ENCODE measurements around the gene DNAH6. TPM values are rescaled to one million over a fixed set of nuclear protein-coding genes. Genes with fewer than 3 reads are reported as not detected.

DNAH6 gene
- polyA plus RNA-seq, 2 of the 4 experiments (the other 2 are of a cell fraction) = 0.13 to 0.32 TPM

GRCh38 chr2:84849271-84849952, 333.1 kb downstream of the DNAH6 start:
- no peak for FAIRE-seq
- no peak overlapping the region for H3K4me2 ChIP-seq
- no peak overlapping the region for H3K4me3 ChIP-seq
- no peak for ATAC-seq
- no peak overlapping the region for H3K27ac ChIP-seq
- no peaks in the 10 kb centered on the region for H3K4me1 ChIP-seq
- H3K9me3 ChIP-seq = no peaks in the 10 kb centered on the region
- POLR2A ChIA-PET = no interaction called here
- DNase-seq (ENCODE audit: low read depth in 1 of 2, low spot score in 1 of 2) = no peak
- CTCF ChIA-PET = interaction anchor here (0.7 to 1.9 kb wide), 3 partner anchors 9 to 15 kb away, joined by 3 to 5 read pairs (median 4); no protein-coding TSS in a partner anchor
- TF ChIP-seq MAX (IDR thresholded peaks at IDR 0.05) (no peak), EHF (CRISPR knock-in tag; IDR thresholded peaks at IDR 0.05) (no peak), RAD21 (conservative IDR thresholded peaks at IDR 0.05 in 1 of 2, IDR thresholded peaks at IDR 0.05 in 1 of 2) (no peak), ESRRA (IDR thresholded peaks at IDR 0.05; ENCODE audit: borderline replicate concordance, low read length) (no peak), ELK1 (IDR thresholded peaks at IDR 0.05; ENCODE audit: low read depth, low read length) (no peak), CHD2 (IDR thresholded peaks at IDR 0.05; ENCODE audit: low read length, partially characterized antibody) (no peak), HOXB5 (CRISPR knock-in tag; IDR thresholded peaks at IDR 0.05) (no peak), EHMT2 (IDR thresholded peaks at IDR 0.05; ENCODE audit: low read depth) (no peak), JUN (IDR thresholded peaks at IDR 0.05) (no peak), FOXS1 (CRISPR knock-in tag; IDR thresholded peaks at IDR 0.05) (no peak), CTCF (IDR thresholded peaks at IDR 0.05) (no peak), HMGXB4 (CRISPR knock-in tag; IDR thresholded peaks at IDR 0.05; ENCODE audit: borderline replicate concordance) (no peak), E2F6 (IDR thresholded peaks at IDR 0.05; ENCODE audit: borderline replicate concordance, low read depth) (no peak), POLR2AphosphoS2 (conservative IDR thresholded peaks at IDR 0.05; ENCODE audit: low read length) (no peak), CBX8 (IDR thresholded peaks at IDR 0.05) (no peak)
- 49% methylated on average over 8 of the region's 8 CpGs for WGBS (ENCODE audit: missing lambda C conversion rate)

- H3K4me2 ChIP-seq = no peak overlapping the region
- ChIA-PET CTCF (interaction anchor here (0.6 to 1.4 kb wide), 3 partner anchors 14 to 32 kb away, joined by 3 read pairs; no protein-coding TSS in a partner anchor), POLR2A (no interaction called here)
- H3K4me1 ChIP-seq = no peaks in the 10 kb centered on the region
- DNase-seq (ENCODE audit: low read depth in 1 of 2, low spot score in 1 of 2) (no peak), ATAC-seq (no peak), FAIRE-seq (no peak)
- 75% methylated on average over 4 of the region's 4 CpGs for WGBS (ENCODE audit: missing lambda C conversion rate)
- H3K4me3 ChIP-seq = no peak overlapping the region
- no peaks in the 10 kb centered on the region for H3K9me3 ChIP-seq
- no peak overlapping the region for H3K27ac ChIP-seq
- TF ChIP-seq MAX (IDR thresholded peaks at IDR 0.05) (no peak), HOXA7 (CRISPR knock-in tag; IDR thresholded peaks at IDR 0.05) (no peak), HOXB5 (CRISPR knock-in tag; IDR thresholded peaks at IDR 0.05) (no peak), POLR2AphosphoS2 (conservative IDR thresholded peaks at IDR 0.05; ENCODE audit: low read length) (no peak), MYC (IDR thresholded peaks at IDR 0.05; ENCODE audit: borderline replicate concordance, low read length) (no peak), HMGXB4 (CRISPR knock-in tag; IDR thresholded peaks at IDR 0.05; ENCODE audit: borderline replicate concordance) (no peak), EHMT2 (IDR thresholded peaks at IDR 0.05; ENCODE audit: low read depth) (no peak), MAZ (IDR thresholded peaks at IDR 0.05; ENCODE audit: borderline replicate concordance, low read depth, low read length) (no peak), MAFK (IDR thresholded peaks at IDR 0.05; ENCODE audit: partially characterized antibody) (no peak), CEBPB (IDR thresholded peaks at IDR 0.05) (no peak), HOXB13 (CRISPR knock-in tag; IDR thresholded peaks at IDR 0.05; ENCODE audit: low read depth) (no peak), NFE2L2 (conservative IDR thresholded peaks at IDR 0.05; ENCODE audit: low read length) (no peak), HES2 (IDR thresholded peaks at IDR 0.05) (no peak), HDAC2 (IDR thresholded peaks at IDR 0.05) (no peak), ZNF302 (CRISPR knock-in tag; IDR thresholded peaks at IDR 0.05) (no peak), CBX8 (IDR thresholded peaks at IDR 0.05) (no peak), FOXS1 (CRISPR knock-in tag; IDR thresholded peaks at IDR 0.05) (no peak)
These were observed 334.2 kb downstream of the DNAH6 start for GRCh38 chr2:84850471-84850870.

Data from A549 (cell line).